COLO668 (cell line): ENCODE measurements around the gene WDR48.

Experiments
- DNase-seq: peaks from one replicate; lab custom pipeline; 2025; ENCODE audit not compliant: unreplicated experiment; lab: John Stamatoyannopoulos, UW

Gene WDR48

GRCh38 chr3:39118931-39119660, 67.3 kb downstream of the WDR48 start:
- DNase-seq = no peak

- DNase-seq = no peak
These were observed 69.8 kb downstream of the WDR48 start for GRCh38 chr3:39121621-39122020.

GRCh38 chr3:39122813-39123212, 71.0 kb downstream of the WDR48 start:
- DNase-seq = no peak

- peak; percentile 3 for DNase-seq
These were observed 73.3 kb downstream of the WDR48 start for GRCh38 chr3:39124876-39125840.

GRCh38 chr3:39125841-39126500, 74.2 kb downstream of the WDR48 start:
- DNase-seq = no peak

- DNase-seq = peak; percentile 25
These were observed 74.8 kb downstream of the WDR48 start for GRCh38 chr3:39126532-39127071.

GRCh38 chr3:39127269-39127907, 75.6 kb downstream of the WDR48 start:
- DNase-seq = no peak

- no peak for DNase-seq
These were observed 76.1 kb downstream of the WDR48 start for GRCh38 chr3:39127908-39128304.

- no peak for DNase-seq
These were observed 77.1 kb downstream of the WDR48 start for GRCh38 chr3:39128951-39129350.

- DNase-seq = no peak
These were observed 78.2 kb downstream of the WDR48 start for GRCh38 chr3:39130026-39130425.

GRCh38 chr3:39130693-39131265, 79.0 kb downstream of the WDR48 start:
- no peak for DNase-seq

- DNase-seq = no peak
These were observed 80.6 kb downstream of the WDR48 start for GRCh38 chr3:39132096-39133092.

- DNase-seq = no peak
These were observed 81.3 kb downstream of the WDR48 start for GRCh38 chr3:39133093-39133490.

GRCh38 chr3:39133822-39134221, 82.0 kb downstream of the WDR48 start:
- no peak for DNase-seq

- no peak for DNase-seq
These were observed 82.5 kb downstream of the WDR48 start for GRCh38 chr3:39134305-39134704.

GRCh38 chr3:39135170-39135805, 83.5 kb downstream of the WDR48 start:
- no peak for DNase-seq

GRCh38 chr3:39136533-39137434, 85.0 kb downstream of the WDR48 start:
- no peak for DNase-seq

- DNase-seq = no peak
These were observed 85.7 kb downstream of the WDR48 start for GRCh38 chr3:39137435-39137936.
